ENCODE results near the gene SV2B. TPM values are rescaled to one million over a fixed set of nuclear protein-coding genes. Genes with fewer than 3 reads are reported as not detected.

The SV2B gene
- total and polyA plus RNA-seq, 2 donors: 1.2 to 4.5 TPM

- H3K4me3 ChIP-seq (ENCODE audit: low read depth, low read length): no peak overlapping the region
- H3K4me1 ChIP-seq (ENCODE audit: insufficient read depth): no peaks in the 10 kb centered on the region
- WGBS: 52% methylated on average over 3 of the region's 3 CpGs
- no peak overlapping the region for H3K27ac ChIP-seq (ENCODE audit: low read depth)
- no peaks in the 10 kb centered on the region for H3K36me3 ChIP-seq (ENCODE audit: insufficient read depth)
- no peak for DNase-seq (ENCODE audit: extremely low spot score)
Observed at GRCh38 chr15:91227117-91227516, 127.1 kb downstream of the SV2B start.

GRCh38 chr15:91227766-91228165 lies 127.7 kb downstream of the SV2B start:
- Histone ChIP-seq H3K27ac (ENCODE audit: low read depth) (no peak overlapping the region), H3K36me3 (ENCODE audit: insufficient read depth) (no peaks in the 10 kb centered on the region), H3K4me3 (ENCODE audit: low read depth, low read length) (no peak overlapping the region), H3K4me1 (ENCODE audit: insufficient read depth) (no peaks in the 10 kb centered on the region)
- no peak for DNase-seq (ENCODE audit: extremely low spot score)
- WGBS: 42% methylated on average over 5 of the region's 5 CpGs

GRCh38 chr15:91228383-91228782 lies 128.3 kb downstream of the SV2B start:
- no peak for DNase-seq (ENCODE audit: extremely low spot score)
- no peaks in the 10 kb centered on the region for H3K36me3 ChIP-seq (ENCODE audit: insufficient read depth)
- WGBS: 73% methylated on average over 3 of the region's 3 CpGs
- no peak overlapping the region for H3K27ac ChIP-seq (ENCODE audit: low read depth)
- no peaks in the 10 kb centered on the region for H3K4me1 ChIP-seq (ENCODE audit: insufficient read depth)
- no peak overlapping the region for H3K4me3 ChIP-seq (ENCODE audit: low read depth, low read length)

GRCh38 chr15:91228890-91229289 lies 128.8 kb downstream of the SV2B start:
- Histone ChIP-seq H3K4me1 (ENCODE audit: insufficient read depth) (no peaks in the 10 kb centered on the region), H3K36me3 (ENCODE audit: insufficient read depth) (no peaks in the 10 kb centered on the region), H3K27ac (ENCODE audit: low read depth) (no peak overlapping the region), H3K4me3 (ENCODE audit: low read depth, low read length) (no peak overlapping the region)
- DNase-seq (ENCODE audit: extremely low spot score): no peak
- 79% methylated on average over 9 of the region's 9 CpGs for WGBS

GRCh38 chr15:91231703-91232102 lies 131.6 kb downstream of the SV2B start:
- no peak for DNase-seq (ENCODE audit: extremely low spot score)
- no peak overlapping the region for H3K4me3 ChIP-seq (ENCODE audit: low read depth, low read length)
- WGBS: 41% methylated on average over 6 of the region's 6 CpGs
- H3K4me1 ChIP-seq (ENCODE audit: insufficient read depth): no peaks in the 10 kb centered on the region
- H3K36me3 ChIP-seq (ENCODE audit: insufficient read depth): no peaks in the 10 kb centered on the region
- H3K27ac ChIP-seq (ENCODE audit: low read depth): no peak overlapping the region

GRCh38 chr15:91234759-91235158 lies 134.7 kb downstream of the SV2B start:
- Histone ChIP-seq H3K36me3 (ENCODE audit: insufficient read depth) (no peaks in the 10 kb centered on the region), H3K4me1 (ENCODE audit: insufficient read depth) (no peaks in the 10 kb centered on the region), H3K4me3 (ENCODE audit: low read depth, low read length) (no peak overlapping the region), H3K27ac (ENCODE audit: low read depth) (no peak overlapping the region)
- WGBS: 75% methylated on average over 2 of the region's 2 CpGs
- no peak for DNase-seq (ENCODE audit: extremely low spot score)

- H3K27ac ChIP-seq (ENCODE audit: low read depth): no peak overlapping the region
- H3K4me1 ChIP-seq (ENCODE audit: insufficient read depth): no peaks in the 10 kb centered on the region
- no peaks in the 10 kb centered on the region for H3K36me3 ChIP-seq (ENCODE audit: insufficient read depth)
- 58% methylated on average over 3 of the region's 3 CpGs for WGBS
- no peak for DNase-seq (ENCODE audit: extremely low spot score)
- no peak overlapping the region for H3K4me3 ChIP-seq (ENCODE audit: low read depth, low read length)
Observed at GRCh38 chr15:91235376-91235775, 135.3 kb downstream of the SV2B start.

- DNase-seq (ENCODE audit: extremely low spot score): no peak
- Histone ChIP-seq H3K4me3 (ENCODE audit: low read depth, low read length) (no peak overlapping the region), H3K27ac (ENCODE audit: low read depth) (no peak overlapping the region), H3K36me3 (ENCODE audit: insufficient read depth) (no peaks in the 10 kb centered on the region), H3K4me1 (ENCODE audit: insufficient read depth) (no peaks in the 10 kb centered on the region)
- WGBS: 58% methylated on average over 5 of the region's 5 CpGs
Observed at GRCh38 chr15:91237445-91237844, 137.4 kb downstream of the SV2B start.

GRCh38 chr15:91238644-91239425 lies 138.8 kb downstream of the SV2B start:
- Histone ChIP-seq H3K4me1 (ENCODE audit: insufficient read depth) (no peaks in the 10 kb centered on the region), H3K36me3 (ENCODE audit: insufficient read depth) (no peaks in the 10 kb centered on the region), H3K4me3 (ENCODE audit: low read depth, low read length) (no peak overlapping the region), H3K27ac (ENCODE audit: low read depth) (no peak overlapping the region)
- WGBS: 72% methylated on average over 10 of the region's 10 CpGs
- no peak for DNase-seq (ENCODE audit: extremely low spot score)

- H3K36me3 ChIP-seq (ENCODE audit: insufficient read depth): no peaks in the 10 kb centered on the region
- WGBS: 61% methylated on average over 2 of the region's 2 CpGs
- no peaks in the 10 kb centered on the region for H3K4me1 ChIP-seq (ENCODE audit: insufficient read depth)
- no peak overlapping the region for H3K4me3 ChIP-seq (ENCODE audit: low read depth, low read length)
- no peak overlapping the region for H3K27ac ChIP-seq (ENCODE audit: low read depth)
- no peak for DNase-seq (ENCODE audit: extremely low spot score)
Observed at GRCh38 chr15:91243826-91244225, 143.8 kb downstream of the SV2B start.

- H3K27ac ChIP-seq (ENCODE audit: low read depth): no peak overlapping the region
- H3K36me3 ChIP-seq (ENCODE audit: insufficient read depth): no peaks in the 10 kb centered on the region
- WGBS: 86% methylated on average over 4 of the region's 4 CpGs
- H3K4me1 ChIP-seq (ENCODE audit: insufficient read depth): no peaks in the 10 kb centered on the region
- H3K4me3 ChIP-seq (ENCODE audit: low read depth, low read length): no peak overlapping the region
- DNase-seq (ENCODE audit: extremely low spot score): no peak
Observed at GRCh38 chr15:91244919-91245318, 144.9 kb downstream of the SV2B start.

GRCh38 chr15:91246998-91247397 lies 146.9 kb downstream of the SV2B start:
- DNase-seq (ENCODE audit: extremely low spot score): no peak
- Histone ChIP-seq H3K4me3 (ENCODE audit: low read depth, low read length) (no peak overlapping the region), H3K36me3 (ENCODE audit: insufficient read depth) (no peaks in the 10 kb centered on the region), H3K4me1 (ENCODE audit: insufficient read depth) (no peaks in the 10 kb centered on the region), H3K27ac (ENCODE audit: low read depth) (no peak overlapping the region)
- 56% methylated on average over 2 of the region's 2 CpGs for WGBS

- H3K4me3 ChIP-seq (ENCODE audit: low read depth, low read length): no peak overlapping the region
- 68% methylated on average over 3 of the region's 3 CpGs for WGBS
- no peak overlapping the region for H3K27ac ChIP-seq (ENCODE audit: low read depth)
Observed at GRCh38 chr15:91249591-91249990, 149.5 kb downstream of the SV2B start.

GRCh38 chr15:91252322-91252721 lies 152.3 kb downstream of the SV2B start:
- Histone ChIP-seq H3K4me3 (ENCODE audit: low read depth, low read length) (no peak overlapping the region), H3K27ac (ENCODE audit: low read depth) (no peak overlapping the region), H3K36me3 (ENCODE audit: insufficient read depth) (no peaks in the 10 kb centered on the region), H3K4me1 (ENCODE audit: insufficient read depth) (no peaks in the 10 kb centered on the region)
- DNase-seq (ENCODE audit: extremely low spot score): no peak
- 90% methylated on average over 7 of the region's 7 CpGs for WGBS

More at GRCh38 chr15:91249591-91249990, 149.5 kb downstream of the SV2B start:
- H3K36me3 ChIP-seq (ENCODE audit: insufficient read depth): no peaks in the 10 kb centered on the region
- no peaks in the 10 kb centered on the region for H3K4me1 ChIP-seq (ENCODE audit: insufficient read depth)
- DNase-seq (ENCODE audit: extremely low spot score): no peak

Data from urinary bladder (tissue), 4 donors.